ENCODE results near the gene POM121. TPM values are rescaled to one million over a fixed set of nuclear protein-coding genes. Genes with fewer than 3 reads are reported as not detected.
"Not testable (repeated sequence)": the region's sequence is repeated elsewhere in the genome, so short reads cannot be mapped to it uniquely, and the experiment has no call there.

The POM121 gene
- polyA plus RNA-seq, 3 donors: 3.4 to 18.8 (median 5.1) TPM

DNA sequence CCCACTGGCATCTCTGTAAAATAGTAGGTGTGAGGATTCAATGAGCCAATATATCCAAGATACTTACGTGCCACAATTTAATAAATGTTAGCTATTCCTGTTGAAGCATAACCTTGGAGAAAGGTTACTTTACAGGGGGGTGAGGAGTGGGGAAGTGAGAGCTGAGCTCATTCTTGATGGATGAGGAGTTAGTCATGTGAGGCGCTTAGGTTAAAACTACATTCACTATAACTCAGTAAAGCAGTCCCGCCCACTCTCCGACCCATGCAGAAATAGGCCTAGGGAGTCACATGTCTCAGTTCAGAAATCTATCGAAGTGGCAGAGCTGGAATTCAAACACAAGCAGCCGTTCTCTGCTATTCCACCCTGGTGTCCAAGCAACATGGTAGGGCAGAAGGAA lies 25.5 kb downstream of the POM121 start:
- H3K4me1 Mint-ChIP-seq; intact Hi-C loops (cut with micrococcal nuclease); DNase-seq; H3K9ac ChIP-seq (ENCODE audit: insufficient read depth, low read length, poor library complexity, severe bottlenecking); H4K20me1 ChIP-seq (ENCODE audit: insufficient read depth, low read length); H3K4me2 ChIP-seq (replicated peaks; ENCODE audit: extremely low read depth, low read length, poor library complexity, severe bottlenecking); H3K27ac Mint-ChIP-seq; H3K27me3 ChIP-seq (ENCODE audit: control insufficient read depth in 2 of 2, insufficient read depth in 2 of 2, low read length in 2 of 2); H3K27ac ChIP-seq (ENCODE audit: low read depth in 1 of 2, low read length in 2 of 2); H3K9me3 Mint-ChIP-seq; H3K4me1 ChIP-seq (ENCODE audit: control insufficient read depth in 1 of 2, insufficient read depth in 2 of 2, low read length in 2 of 2); H3K4me3 Mint-ChIP-seq; H3K4me3 ChIP-seq (replicated peaks in 1 of 3; ENCODE audit: low read depth in 2 of 3, low read length in 3 of 3); H2AFZ ChIP-seq (ENCODE audit: insufficient read depth, low read depth, low read length, poor library complexity, severe bottlenecking); H3K27me3 Mint-ChIP-seq (ENCODE audit: low read depth in 3 of 3); H3K79me2 ChIP-seq (ENCODE audit: insufficient read depth, low read length); H3K9me3 ChIP-seq (replicated peaks in 1 of 2; ENCODE audit: control insufficient read depth in 1 of 2, insufficient read depth in 1 of 2, low read length in 2 of 2): not testable (repeated sequence)
- no CpG with 5 or more reads among the region's 6 CpGs for WGBS (ENCODE audit: insufficient coverage)
- H3K36me3 ChIP-seq (replicated peaks in 1 of 2; ENCODE audit: control insufficient read depth in 1 of 2, insufficient read depth in 2 of 2, low read length in 2 of 2): peaks cover 10 to 28% of the 10 kb centered on the region in 2 donors
- H3K36me3 Mint-ChIP-seq: peaks cover 8 to 23% of the 10 kb centered on the region in 2 donors

DNA sequence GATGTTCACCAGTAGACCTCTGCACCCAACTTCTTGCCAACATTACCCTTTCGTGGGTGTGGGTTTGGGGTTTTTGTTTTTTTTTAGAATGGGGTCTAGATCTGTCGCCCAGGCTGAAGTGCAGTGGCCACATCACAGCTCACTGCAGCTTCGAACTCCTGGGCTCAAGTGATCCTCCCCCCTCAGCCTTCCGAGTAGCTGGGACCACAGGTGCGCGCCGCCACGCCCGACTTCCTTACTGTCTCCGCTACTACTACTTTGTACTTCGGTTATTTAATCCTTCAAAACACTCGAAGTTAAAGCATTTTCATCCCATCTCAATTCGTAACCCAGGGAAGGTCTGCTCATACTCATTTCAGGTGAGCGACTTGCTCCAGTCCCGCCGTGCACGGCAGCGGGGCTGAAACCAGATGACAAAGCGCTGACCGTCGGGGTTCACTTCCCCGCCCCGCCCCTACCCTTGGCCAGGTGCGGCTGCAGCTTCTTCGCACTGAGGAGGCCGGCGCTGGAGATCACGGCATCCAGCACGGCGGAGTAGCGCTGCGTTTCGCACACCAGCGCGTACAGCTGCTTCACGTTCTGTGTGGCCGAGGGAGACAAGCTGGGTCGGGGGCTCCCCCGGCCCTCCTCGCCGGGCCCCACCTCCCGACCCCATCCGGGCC lies 29.1 kb downstream of the POM121 start:
- H3K27ac ChIP-seq (ENCODE audit: low read depth in 1 of 2, low read length in 2 of 2); intact Hi-C loops (cut with micrococcal nuclease); H3K27me3 ChIP-seq (ENCODE audit: control insufficient read depth in 2 of 2, insufficient read depth in 2 of 2, low read length in 2 of 2); H3K4me2 ChIP-seq (replicated peaks; ENCODE audit: extremely low read depth, low read length, poor library complexity, severe bottlenecking); H3K9me3 ChIP-seq (replicated peaks in 1 of 2; ENCODE audit: control insufficient read depth in 1 of 2, insufficient read depth in 1 of 2, low read length in 2 of 2); H3K79me2 ChIP-seq (ENCODE audit: insufficient read depth, low read length); DNase-seq; H2AFZ ChIP-seq (ENCODE audit: insufficient read depth, low read depth, low read length, poor library complexity, severe bottlenecking); H4K20me1 ChIP-seq (ENCODE audit: insufficient read depth, low read length); H3K9ac ChIP-seq (ENCODE audit: insufficient read depth, low read length, poor library complexity, severe bottlenecking); H3K27me3 Mint-ChIP-seq (ENCODE audit: low read depth in 3 of 3); H3K4me1 ChIP-seq (ENCODE audit: control insufficient read depth in 1 of 2, insufficient read depth in 2 of 2, low read length in 2 of 2); H3K4me3 Mint-ChIP-seq; H3K36me3 Mint-ChIP-seq; H3K4me3 ChIP-seq (replicated peaks in 1 of 3; ENCODE audit: low read depth in 2 of 3, low read length in 3 of 3); H3K36me3 ChIP-seq (replicated peaks in 1 of 2; ENCODE audit: control insufficient read depth in 1 of 2, insufficient read depth in 2 of 2, low read length in 2 of 2); H3K9me3 Mint-ChIP-seq; H3K27ac Mint-ChIP-seq; H3K4me1 Mint-ChIP-seq: not testable (repeated sequence)
- no CpG with 5 or more reads among the region's 43 CpGs for WGBS (ENCODE audit: insufficient coverage)

DNA sequence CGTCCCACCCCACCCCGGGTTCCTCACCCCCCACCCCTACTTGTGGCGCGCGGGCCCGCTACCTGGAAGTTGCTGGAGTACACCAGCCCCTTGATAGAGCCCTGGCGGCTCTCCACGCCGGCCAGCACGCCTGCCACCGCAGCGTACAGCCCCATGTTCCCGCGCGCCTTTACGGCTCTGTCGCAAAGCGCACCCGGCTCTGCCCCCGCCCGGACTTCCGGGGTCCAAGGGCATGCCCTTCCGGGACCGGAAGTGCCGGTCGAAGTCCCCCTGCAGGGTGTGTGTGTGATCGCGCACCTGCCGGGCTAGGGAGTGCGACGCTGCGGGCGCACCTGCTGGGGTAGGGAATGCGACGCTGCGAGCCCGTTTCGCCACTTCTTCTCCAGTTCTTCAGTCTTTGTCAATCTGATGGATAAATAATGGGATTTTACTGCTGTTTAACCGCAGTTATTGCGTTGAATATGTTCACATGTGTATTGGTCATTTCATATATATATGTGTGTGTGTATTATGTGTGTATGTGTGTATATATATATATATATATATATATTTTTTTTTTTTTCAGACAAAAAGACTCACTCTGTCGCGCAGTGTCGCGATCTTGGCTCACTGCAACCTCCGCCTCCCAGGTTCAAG lies 29.8 kb downstream of the POM121 start:
- H3K36me3 ChIP-seq (replicated peaks in 1 of 2; ENCODE audit: control insufficient read depth in 1 of 2, insufficient read depth in 2 of 2, low read length in 2 of 2); H3K4me1 ChIP-seq (ENCODE audit: control insufficient read depth in 1 of 2, insufficient read depth in 2 of 2, low read length in 2 of 2); H3K27ac ChIP-seq (ENCODE audit: low read depth in 1 of 2, low read length in 2 of 2); H3K27me3 Mint-ChIP-seq (ENCODE audit: low read depth in 3 of 3); H3K36me3 Mint-ChIP-seq; H3K4me1 Mint-ChIP-seq; H4K20me1 ChIP-seq (ENCODE audit: insufficient read depth, low read length); intact Hi-C loops (cut with micrococcal nuclease); H3K79me2 ChIP-seq (ENCODE audit: insufficient read depth, low read length); DNase-seq; H3K9me3 ChIP-seq (replicated peaks in 1 of 2; ENCODE audit: control insufficient read depth in 1 of 2, insufficient read depth in 1 of 2, low read length in 2 of 2); H3K9ac ChIP-seq (ENCODE audit: insufficient read depth, low read length, poor library complexity, severe bottlenecking); H3K27me3 ChIP-seq (ENCODE audit: control insufficient read depth in 2 of 2, insufficient read depth in 2 of 2, low read length in 2 of 2); H3K9me3 Mint-ChIP-seq; H2AFZ ChIP-seq (ENCODE audit: insufficient read depth, low read depth, low read length, poor library complexity, severe bottlenecking): not testable (repeated sequence)
- Mint-ChIP-seq H3K27ac (peak overlapping the region in 1 of 7 donors; percentile 25), H3K4me3 (peak overlapping the region; percentile 50 to 64)
- H3K4me2 ChIP-seq (replicated peaks; ENCODE audit: extremely low read depth, low read length, poor library complexity, severe bottlenecking): peak overlapping the region; percentile 15
- no CpG with 5 or more reads among the region's 45 CpGs for WGBS (ENCODE audit: insufficient coverage)
- peak overlapping the region; percentile 21 to 39 (median 28) for H3K4me3 ChIP-seq (replicated peaks in 1 of 3; ENCODE audit: low read depth in 2 of 3, low read length in 3 of 3)

DNA sequence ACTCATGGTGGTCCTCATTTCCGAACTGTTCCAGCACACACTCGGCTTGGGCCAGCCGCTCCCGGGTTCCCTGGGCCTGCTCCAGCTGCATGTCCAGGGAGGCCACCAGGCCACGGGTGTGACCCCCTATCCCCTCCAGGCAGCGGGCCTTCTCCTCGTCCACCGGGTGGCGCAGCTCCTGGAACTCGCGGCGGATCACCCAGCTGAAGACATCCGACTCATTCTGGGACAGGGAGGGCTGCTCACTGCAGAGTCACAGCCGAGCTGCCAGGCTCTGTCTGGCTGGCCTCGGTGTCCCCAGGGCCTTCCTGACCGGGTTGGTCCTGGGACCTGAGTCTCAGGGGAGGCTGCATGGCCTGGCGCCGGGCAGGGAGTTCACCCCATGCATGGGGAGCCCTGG lies 35.1 kb downstream of the POM121 start:
- intact Hi-C loops (cut with micrococcal nuclease); H3K27me3 ChIP-seq (ENCODE audit: control insufficient read depth in 2 of 2, insufficient read depth in 2 of 2, low read length in 2 of 2); H3K4me1 Mint-ChIP-seq; H3K4me3 ChIP-seq (replicated peaks in 1 of 3; ENCODE audit: low read depth in 2 of 3, low read length in 3 of 3); H3K27ac ChIP-seq (ENCODE audit: low read depth in 1 of 2, low read length in 2 of 2); DNase-seq; H3K36me3 Mint-ChIP-seq; H3K9me3 Mint-ChIP-seq; H3K27ac Mint-ChIP-seq; H2AFZ ChIP-seq (ENCODE audit: insufficient read depth, low read depth, low read length, poor library complexity, severe bottlenecking); H3K9me3 ChIP-seq (replicated peaks in 1 of 2; ENCODE audit: control insufficient read depth in 1 of 2, insufficient read depth in 1 of 2, low read length in 2 of 2); H3K4me3 Mint-ChIP-seq; H3K4me1 ChIP-seq (ENCODE audit: control insufficient read depth in 1 of 2, insufficient read depth in 2 of 2, low read length in 2 of 2); H3K36me3 ChIP-seq (replicated peaks in 1 of 2; ENCODE audit: control insufficient read depth in 1 of 2, insufficient read depth in 2 of 2, low read length in 2 of 2); H4K20me1 ChIP-seq (ENCODE audit: insufficient read depth, low read length); H3K9ac ChIP-seq (ENCODE audit: insufficient read depth, low read length, poor library complexity, severe bottlenecking); H3K27me3 Mint-ChIP-seq (ENCODE audit: low read depth in 3 of 3); H3K4me2 ChIP-seq (replicated peaks; ENCODE audit: extremely low read depth, low read length, poor library complexity, severe bottlenecking); H3K79me2 ChIP-seq (ENCODE audit: insufficient read depth, low read length): not testable (repeated sequence)
- no CpG with 5 or more reads among the region's 18 CpGs for WGBS (ENCODE audit: insufficient coverage)
